Measurements from ENCODE around the gene MYL12B.
"Not testable (repeated sequence)": the region's sequence is repeated elsewhere in the genome, so short reads cannot be mapped to it uniquely, and the experiment has no call there.

Gene MYL12B

GRCh38 chr18:3305354-3305762 lies 43.4 kb downstream of the MYL12B start:
- peak; percentile 61 for DNase-seq

DNA sequence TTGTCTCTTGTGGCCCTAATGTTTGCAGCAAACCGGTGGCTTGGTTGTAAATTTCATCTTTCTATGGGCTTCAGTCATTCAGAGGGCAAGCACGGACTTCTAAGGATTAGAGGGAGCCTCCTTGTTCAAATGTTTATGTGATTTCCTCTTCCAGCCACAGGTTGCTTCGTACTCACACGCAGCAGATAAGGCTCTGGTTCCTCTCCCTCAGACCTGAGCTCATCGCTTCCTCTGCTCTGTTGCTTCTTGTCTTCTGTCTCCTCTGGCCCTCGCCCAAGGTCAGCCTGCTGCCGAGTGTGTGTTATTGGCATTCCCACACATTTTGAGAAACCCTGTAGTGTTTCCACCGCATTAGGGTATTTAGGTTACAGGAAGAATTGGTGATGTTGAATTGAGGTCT lies 44.0 kb downstream of the MYL12B start:
- DNase-seq = no peak

- DNase-seq = no peak
Measured at GRCh38 chr18:3306391-3306790, 44.5 kb downstream of the MYL12B start.

GRCh38 chr18:3313685-3314084 lies 51.8 kb downstream of the MYL12B start:
- no peak for DNase-seq

DNA sequence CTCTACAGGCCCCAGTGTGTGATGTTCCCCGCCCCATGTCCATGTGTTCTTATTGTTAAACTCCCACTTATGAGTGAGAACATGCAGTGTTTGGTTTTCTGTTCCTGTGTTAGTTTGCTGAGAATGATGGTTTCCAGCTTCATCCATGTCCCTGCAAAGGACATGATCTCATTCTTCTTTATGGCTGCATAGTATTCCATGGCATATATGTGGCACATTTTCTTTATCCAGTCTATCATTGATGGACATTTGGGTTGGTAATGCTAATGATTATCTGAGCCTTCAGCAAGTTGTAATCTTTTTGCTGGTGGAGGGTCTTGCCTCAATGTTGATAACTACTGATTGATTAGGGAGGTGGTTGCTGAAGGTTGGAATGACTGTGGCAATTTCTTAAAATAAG lies 53.4 kb downstream of the MYL12B start:
- DNase-seq = not testable (repeated sequence)

DNA sequence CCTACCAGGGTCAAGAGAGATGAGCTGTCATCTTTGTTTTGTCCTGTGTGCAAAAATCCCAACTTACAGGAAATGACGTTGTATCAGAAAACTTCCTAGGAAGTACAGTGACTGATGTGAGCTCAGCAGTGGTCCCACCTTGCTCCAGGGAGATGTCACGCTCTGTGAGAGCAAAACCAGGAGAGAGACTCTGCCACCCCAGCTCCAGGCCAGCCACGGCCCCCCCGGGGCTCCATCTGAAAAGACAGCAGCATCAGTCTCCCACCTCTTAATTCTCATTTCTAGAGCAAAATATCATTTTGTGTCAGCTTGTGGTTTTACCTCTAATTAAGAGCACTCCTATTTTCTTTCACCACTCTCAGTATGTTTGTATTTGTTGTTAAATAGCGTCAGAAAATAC lies 57.5 kb downstream of the MYL12B start:
- DNase-seq = no peak

GRCh38 chr18:3319894-3320454 lies 58.0 kb downstream of the MYL12B start:
- DNase-seq = no peak

- DNase-seq = no peak
Measured at GRCh38 chr18:3321133-3321812, 59.3 kb downstream of the MYL12B start.

- no peak for DNase-seq
Measured at GRCh38 chr18:3323900-3324299, 62.0 kb downstream of the MYL12B start.
